AG08396 (cell line): ENCODE measurements around the gene ATP13A4.

Source experiments
- DNase-seq: peaks from one replicate; pipeline ENCODE4 v3.0.0; 2012; ENCODE audit warnings: low spot score, mixed read lengths

The ATP13A4 gene, protein sequence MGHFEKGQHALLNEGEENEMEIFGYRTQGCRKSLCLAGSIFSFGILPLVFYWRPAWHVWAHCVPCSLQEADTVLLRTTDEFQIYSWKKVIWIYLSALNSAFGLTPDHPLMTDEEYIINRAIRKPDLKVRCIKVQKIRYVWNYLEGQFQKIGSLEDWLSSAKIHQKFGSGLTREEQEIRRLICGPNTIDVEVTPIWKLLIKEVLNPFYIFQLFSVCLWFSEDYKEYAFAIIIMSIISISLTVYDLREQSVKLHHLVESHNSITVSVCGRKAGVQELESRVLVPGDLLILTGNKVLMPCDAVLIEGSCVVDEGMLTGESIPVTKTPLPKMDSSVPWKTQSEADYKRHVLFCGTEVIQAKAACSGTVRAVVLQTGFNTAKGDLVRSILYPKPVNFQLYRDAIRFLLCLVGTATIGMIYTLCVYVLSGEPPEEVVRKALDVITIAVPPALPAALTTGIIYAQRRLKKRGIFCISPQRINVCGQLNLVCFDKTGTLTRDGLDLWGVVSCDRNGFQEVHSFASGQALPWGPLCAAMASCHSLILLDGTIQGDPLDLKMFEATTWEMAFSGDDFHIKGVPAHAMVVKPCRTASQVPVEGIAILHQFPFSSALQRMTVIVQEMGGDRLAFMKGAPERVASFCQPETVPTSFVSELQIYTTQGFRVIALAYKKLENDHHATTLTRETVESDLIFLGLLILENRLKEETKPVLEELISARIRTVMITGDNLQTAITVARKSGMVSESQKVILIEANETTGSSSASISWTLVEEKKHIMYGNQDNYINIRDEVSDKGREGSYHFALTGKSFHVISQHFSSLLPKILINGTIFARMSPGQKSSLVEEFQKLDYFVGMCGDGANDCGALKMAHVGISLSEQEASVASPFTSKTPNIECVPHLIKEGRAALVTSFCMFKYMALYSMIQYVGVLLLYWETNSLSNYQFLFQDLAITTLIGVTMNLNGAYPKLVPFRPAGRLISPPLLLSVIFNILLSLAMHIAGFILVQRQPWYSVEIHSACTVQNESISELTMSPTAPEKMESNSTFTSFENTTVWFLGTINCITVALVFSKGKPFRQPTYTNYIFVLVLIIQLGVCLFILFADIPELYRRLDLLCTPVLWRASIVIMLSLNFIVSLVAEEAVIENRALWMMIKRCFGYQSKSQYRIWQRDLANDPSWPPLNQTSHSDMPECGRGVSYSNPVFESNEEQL

DNA sequence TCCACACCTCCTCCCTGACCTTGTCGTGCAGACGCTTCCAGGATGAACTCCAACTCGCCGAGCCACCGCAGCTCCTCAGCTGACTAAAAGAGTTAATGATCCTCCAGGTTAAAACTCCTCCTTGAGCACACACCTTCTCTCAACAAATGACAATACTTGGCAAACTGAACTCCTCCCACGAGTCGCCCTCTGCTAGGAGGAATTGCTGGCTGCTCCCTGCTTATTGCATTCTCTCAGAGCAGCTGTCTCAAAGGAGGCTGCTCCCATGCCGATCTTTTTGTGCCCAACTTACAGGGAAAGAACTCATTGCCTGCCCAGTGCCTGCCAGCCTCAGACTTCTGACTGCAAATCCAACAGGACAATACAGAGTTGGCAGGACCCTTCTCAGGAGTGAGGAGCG lies at the start of gene ATP13A4:
Gene ATP13A4 (minus strand): TSS at position 85 of the 400 bp plus-strand sequence. CDS start 96 bp downstream, outside the sequence.
- DNase-seq, result no peak

DNA sequence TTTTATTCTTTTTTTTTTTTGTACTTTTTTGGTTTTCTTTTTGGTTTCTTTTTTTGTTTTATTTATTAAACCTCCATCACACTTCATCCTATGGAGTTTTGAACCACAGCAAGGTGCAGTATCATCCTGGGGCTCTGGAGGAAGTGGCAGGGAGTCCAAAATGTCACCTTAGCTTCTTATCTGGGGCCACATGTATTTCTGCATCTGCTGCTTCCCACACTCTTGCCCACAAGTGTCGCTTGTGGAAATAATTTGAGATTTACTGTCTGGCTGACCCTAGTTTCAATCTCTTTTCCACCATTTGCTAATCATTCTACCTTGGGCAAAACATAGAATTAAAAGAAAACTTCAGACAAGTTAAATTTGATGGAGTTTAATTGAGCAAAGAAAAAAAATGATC lies 44.7 kb upstream of the ATP13A4 start:
- no peak for DNase-seq

DNA sequence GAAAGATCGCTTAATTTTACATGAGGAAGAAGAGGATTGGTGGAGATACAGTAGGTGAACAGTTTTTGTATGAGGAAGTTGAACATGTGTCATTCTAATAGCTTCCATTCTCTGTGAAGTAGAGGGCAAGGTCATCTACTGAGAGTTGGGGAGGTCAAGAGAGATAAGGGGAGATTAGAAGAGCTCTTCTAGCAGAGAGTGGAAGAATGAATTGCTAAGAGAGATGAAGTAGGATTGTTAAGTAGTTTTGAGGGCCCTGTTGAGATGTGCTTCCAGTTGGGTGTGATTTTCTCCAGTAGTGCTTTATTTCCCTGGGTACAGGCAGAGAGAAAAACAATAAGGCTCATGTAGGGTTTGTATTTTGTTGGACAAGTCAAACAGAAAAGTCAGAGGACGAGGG lies 43.5 kb upstream of the ATP13A4 start:
- no peak for DNase-seq

DNA sequence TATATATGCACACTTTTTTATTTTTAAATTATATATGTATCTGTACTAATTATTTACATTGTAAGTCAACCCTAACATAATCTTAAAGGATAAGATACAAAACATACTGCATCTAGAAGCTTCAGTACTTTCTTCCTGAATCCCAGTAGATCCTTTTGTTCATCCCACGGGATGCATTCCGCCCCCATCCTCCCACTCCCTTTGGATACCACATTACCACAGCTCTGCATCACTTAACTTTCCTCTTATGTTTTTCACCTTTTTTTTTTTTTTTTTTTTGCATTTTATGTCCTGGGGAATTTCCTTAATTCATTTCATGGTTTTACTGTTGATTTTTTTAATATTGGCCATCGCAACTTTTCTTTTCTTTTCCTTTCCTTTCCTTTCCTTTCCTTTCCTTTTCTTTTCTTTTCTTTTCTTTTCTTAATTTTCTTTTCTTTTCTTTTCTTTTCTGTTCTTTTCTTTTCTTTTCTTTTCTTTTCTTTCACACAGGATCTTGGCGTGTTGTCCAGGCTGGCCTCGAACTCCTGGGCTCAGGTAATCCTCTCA lies 41.3 kb upstream of the ATP13A4 start:
- no peak for DNase-seq

DNA sequence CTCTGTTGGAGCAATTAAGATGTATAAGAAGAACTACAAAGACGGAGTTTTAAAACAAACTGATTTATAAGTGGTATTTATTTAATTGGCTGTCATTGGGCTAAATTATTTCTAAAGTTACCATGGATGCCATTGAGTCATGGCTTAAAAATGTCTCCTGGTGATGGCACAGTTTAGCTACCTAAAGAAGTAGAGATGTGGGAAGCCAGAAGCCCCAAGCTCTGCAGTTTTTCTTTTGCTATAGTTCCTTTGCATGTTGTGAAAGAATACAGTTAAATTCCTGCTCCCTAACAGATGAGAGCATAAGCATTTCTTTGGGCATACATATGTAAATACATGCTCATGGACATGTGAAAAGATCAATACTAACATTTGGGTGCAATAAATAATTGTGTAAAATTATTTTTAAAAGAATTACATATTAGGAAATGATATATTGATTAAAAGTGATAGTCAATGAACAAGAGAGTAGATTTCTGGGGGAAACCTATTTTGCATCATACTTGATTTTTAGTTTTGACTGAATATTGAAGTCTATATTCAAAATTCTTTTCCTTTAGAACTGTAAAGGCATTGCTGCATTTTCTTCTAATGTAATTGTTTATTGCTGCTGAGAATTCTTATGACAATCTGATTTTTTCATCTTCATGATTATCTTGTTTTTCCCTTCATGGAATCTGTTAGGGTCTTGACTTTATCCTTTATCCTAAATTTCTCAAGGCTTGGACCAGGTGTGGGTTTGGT lies 40.4 kb upstream of the ATP13A4 start:
- peak; percentile 11 for DNase-seq

GRCh38 chr3:193593668-193594030 lies 39.0 kb upstream of the ATP13A4 start:
- peak; percentile 33 for DNase-seq

DNA sequence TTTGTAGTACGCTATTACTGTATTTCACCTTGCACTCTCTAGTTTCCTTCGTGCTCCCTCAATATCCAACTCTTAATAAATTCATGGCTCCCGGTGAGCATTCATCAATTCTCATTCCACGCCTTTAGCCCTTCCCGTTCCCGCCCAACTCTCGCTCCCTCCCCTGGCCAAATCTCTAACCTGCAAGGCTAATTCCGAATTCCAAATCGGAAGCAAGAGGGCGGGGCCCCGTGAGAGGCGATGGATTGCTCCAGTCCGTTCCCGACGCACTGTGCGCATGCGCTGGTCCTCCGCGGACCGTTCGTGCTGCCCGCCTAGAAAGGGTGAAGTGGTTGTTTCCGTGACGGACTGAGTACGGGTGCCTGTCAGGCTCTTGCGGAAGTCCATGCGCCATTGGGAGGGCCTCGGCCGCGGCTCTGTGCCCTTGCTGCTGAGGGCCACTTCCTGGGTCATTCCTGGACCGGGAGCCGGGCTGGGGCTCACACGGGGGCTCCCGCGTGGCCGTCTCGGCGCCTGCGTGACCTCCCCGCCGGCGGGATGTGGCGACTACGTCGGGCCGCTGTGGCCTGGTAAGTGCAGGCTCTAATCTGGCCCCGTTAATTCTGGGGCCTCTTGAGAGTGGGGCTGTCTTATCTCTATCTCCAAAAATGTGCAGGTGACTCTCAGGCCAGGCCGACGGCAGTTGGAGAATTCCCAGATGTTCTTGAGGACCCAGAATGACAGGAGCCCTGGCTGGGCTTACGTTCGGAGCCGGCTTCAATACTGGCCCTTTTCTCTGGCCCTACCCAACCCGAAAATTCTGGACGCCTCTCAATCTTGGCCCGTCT lies 38.4 kb upstream of the ATP13A4 start, which contains the start of gene OPA1:
Gene OPA1 (plus strand): TSS at position 368 of the 827 bp plus-strand sequence. CDS start 170 bp downstream, at position 538.
- peak; percentile 99 for DNase-seq

DNA sequence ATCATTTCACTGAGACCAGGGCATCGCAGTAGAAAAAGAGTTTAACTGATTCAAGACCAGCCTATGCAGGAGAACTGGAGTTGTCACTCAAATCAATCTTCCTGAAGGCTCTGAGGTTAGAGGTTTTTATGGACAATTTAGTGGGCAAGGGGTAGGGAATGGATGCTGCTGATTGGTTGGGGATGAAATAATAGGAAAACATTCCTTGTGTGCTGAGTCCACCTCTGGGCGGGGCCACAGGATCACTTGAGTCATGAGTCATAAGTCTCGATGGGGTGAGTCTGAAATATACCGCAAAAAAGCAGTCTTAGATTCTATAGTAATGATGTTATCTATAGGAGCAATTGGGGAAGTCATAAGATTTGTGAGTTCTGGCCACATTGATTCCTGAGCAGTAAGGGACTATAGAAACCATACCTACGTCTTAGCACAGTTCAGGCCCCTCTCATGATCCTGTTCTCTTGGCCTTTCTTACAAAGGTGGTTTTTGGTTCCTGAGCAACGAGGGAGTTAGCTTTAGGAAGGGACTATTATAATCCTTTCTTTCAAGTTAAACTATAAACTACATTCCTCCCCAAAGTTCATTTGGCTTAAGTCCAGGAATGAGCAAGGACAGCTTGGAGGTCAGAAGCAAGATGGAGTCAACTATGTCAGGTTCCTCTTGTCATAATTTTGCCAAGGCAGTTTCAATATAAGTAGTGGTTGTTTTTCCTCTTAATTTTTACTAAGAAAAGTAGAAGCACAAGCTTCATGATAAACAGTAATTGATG lies 35.6 kb upstream of the ATP13A4 start:
- DNase-seq, result peak; percentile 25

DNA sequence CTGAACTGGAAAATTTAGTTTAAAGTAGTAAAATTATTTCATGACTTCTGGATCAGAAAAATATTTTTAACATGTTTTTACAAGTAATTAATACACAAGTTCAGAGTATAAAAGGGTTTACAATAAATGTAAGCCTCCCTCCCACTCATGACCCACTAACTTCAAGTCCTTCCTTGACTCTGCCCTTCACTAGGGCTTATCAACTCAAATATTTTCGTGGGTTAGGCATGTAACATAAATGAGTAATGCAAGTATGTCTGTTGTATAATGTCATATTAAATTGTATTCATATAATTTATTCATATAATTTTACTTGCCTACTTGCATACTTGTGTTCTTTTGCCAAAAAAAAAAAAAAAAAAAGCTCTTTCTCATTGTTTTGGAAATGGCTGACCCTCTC lies 34.9 kb upstream of the ATP13A4 start:
- DNase-seq, result no peak

DNA sequence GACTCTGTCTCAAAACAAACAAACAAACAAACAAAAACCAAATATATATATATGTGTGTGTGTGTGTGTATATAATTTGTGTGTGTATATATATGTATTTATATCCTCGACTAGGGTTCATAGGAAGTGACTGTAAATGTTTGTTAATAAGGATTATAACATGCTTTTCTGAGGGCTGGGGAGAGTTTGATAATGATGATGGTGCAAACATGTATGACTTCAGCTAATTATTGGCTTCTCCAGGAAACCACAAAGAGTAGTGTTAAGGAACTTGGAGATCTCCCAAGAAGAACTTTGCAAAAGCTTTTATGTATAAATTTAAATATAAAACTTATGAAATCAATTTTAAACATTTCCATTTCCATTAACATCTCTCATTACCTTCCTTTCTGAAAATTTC lies 34.4 kb upstream of the ATP13A4 start:
- DNase-seq, result no peak

- DNase-seq, result no peak
Observed at GRCh38 chr3:193586526-193586925, 31.8 kb upstream of the ATP13A4 start.

- DNase-seq, result no peak
Observed at GRCh38 chr3:193585530-193585929, 30.8 kb upstream of the ATP13A4 start.

- no peak for DNase-seq
Observed at GRCh38 chr3:193574488-193575070, 19.9 kb upstream of the ATP13A4 start.

DNA sequence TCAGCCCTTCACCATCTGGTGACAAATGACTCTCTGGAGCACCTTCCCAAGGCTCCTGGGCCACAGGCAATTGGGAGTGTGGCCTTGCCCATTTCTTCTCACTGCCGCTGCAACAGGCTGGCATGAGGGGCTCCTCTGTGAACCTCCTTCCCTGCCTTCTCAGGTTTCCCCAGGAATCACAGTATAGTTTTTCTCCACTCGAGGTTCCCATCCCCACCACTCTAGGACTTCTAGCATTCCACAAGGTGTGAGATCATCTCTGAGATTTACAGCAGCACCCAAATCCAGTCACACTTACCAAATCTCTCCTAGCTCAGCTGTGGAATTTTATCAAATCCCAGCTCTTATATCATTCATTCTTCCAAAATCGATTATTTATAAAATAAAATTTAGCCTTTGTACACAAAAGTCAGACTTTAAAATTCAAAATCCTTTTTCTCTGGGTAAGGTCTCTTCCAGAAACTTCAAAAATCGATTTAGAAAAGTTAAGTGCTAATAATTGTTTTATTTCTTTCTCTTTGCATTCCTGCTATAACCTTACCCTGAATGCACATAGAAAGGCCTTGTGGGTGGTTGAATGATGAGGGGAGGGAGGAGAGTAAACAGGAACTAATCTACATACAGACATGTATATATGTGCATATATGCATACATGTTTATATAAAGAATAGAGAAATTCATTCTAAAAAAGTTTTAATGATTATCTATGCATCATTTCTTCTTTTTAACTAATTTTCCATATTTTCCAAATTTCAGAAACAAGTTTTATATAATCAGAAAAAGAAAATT lies 18.9 kb upstream of the ATP13A4 start:
- no peak for DNase-seq

- DNase-seq, result peak; percentile 57
Observed at GRCh38 chr3:193572426-193572908, 17.8 kb upstream of the ATP13A4 start.

GRCh38 chr3:193569119-193569518 lies 14.4 kb upstream of the ATP13A4 start:
- DNase-seq, result no peak

- no peak for DNase-seq
Observed at GRCh38 chr3:193564012-193564411, 9.3 kb upstream of the ATP13A4 start.

GRCh38 chr3:193563426-193563825 lies 8.7 kb upstream of the ATP13A4 start:
- no peak for DNase-seq
